GM21423 (cell line): ENCODE data around the gene CEP170B.
"Not testable (repeated sequence)": the region's sequence is repeated elsewhere in the genome, so short reads cannot be mapped to it uniquely, and the experiment has no call there.

Experiments used
- ATAC-seq: cut with Tn5 transposase; IDR thresholded peaks from one replicate; pipeline ENCODE4 v1.9.1; 2021; ENCODE audit warnings: mild to moderate bottlenecking, moderate library complexity; ENCODE audit not compliant: unreplicated experiment

CEP170B gene

DNA sequence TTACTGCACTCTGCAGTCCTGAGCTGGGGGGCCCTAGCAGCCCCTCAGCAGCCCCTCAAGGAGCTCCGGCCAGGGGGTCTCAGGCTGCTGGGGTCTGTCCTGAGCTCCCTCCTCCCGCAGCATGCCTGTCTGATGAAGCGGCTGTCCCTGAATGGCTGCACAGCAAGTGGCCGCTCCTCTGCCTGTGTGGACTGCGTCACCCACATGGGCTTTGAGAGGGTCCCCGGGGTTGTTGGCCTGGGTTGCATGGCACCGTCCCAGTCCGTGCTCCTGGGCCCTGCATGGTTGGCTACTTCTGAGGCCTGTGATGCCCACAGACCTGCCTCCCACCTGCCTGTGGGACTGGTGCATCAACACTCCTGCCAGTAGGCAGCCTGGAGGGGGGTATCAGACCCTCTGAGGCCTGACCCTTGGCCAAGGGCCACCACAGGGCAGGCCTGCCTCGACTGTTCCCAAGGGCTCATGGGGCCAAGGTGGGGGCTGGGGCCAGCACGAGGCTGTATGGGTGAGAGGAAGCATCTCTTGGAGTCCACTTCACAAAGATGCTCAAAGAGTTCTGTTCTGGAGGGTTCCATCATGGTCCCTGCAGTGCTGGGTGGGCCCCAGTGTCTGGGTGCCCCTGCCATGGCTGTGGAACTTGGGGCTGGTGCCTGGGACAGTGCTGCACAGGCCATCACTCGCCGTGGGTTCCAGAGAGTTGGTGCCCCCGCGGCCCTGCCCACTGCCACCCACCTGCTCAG is 12.2 kb downstream of the CEP170B start:
- ATAC-seq, result no peak

DNA sequence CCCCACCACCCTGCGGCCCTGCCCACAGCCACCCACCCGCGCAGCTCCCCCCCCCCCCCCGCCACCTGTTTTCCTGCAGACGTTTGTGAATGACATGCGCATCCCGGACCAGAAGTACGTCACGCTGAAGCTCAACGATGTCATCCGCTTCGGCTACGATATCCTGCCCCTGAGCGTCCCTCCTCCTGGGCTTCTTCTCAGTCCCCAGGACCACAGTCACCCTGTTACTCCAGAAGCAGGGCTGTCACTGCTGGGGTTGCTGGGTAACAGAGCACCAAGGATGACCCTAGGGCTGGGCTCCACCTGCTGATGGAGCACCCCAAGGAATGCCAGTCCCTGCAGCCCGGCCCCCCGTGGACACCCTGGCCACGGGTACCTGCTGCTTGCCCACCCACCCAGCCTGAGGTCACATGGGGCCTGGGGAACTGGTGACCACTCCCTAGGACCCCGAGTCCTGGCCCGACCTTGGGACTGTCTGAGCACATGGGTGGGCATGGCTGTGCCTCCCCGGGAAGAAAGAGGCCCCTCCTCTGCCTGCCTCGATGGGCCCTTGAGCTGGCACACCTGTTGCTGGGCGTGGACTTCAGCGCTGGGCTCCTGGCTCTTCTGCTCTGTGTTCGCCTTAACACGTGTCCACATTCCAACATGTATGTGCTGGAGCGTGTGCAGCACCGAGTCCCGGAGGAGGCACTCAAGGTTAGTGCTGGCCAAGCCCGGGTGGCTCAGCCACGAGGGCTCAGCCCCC is 12.9 kb downstream of the CEP170B start:
- ATAC-seq, result no peak

DNA sequence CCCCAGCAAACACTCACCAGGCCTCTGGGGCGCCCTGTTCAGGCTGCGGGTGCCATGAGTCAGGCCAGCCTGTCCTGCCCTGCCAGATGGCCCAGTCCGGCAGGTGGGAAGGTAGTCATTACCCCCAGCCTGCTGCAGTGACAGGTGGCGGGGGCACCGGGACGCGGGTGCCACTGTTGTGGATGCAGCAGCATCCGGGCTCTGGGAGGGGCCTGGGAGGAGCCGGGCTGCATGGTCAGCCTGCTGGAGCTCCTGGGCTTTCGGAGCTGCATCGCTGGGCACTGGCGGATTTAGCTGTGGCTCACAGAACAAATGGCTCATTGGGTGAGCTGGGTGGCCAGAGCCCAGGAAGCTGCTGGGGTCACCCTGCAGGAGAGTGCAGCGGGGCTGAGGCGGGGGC is 13.5 kb downstream of the CEP170B start:
- no peak for ATAC-seq

DNA sequence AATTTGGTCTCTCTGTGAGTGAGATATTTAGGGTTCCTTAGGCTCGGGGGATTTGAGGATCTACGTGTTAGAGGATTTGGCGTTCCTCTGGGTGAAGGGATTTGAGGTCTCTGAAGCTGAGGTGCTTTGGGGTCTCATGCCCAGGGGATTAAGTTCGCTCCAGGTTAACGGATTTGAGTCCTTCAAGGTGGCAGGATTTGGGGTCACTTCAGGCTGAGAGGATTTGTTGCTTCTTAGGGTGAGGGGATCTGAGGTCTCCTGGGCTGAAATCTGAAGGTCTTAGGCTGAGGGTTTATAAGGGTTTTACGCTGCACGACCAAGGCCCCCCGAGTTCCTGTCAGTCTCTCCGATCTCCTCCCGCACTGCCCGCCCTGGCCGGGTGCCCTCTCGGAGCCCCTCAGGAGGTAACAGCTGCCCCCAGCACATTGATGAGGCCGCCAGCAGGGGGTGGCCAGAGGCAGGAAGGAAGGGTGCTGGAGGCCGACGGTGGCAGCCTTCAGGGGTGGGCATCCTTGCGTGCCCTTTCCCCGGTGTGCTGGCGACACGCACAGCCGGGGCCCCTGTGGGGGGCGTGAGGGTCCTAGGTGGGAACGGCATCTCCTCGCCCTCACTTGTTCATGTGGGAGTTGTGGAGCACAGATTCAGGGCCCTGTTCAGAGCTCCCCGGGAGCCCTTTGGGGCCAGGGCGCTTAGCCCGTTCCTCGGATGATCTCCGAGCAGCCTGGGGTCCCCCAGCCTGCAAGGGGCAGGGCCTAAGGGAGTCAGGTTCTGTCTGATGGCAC is 14.3 kb downstream of the CEP170B start:
- ATAC-seq, result no peak

DNA sequence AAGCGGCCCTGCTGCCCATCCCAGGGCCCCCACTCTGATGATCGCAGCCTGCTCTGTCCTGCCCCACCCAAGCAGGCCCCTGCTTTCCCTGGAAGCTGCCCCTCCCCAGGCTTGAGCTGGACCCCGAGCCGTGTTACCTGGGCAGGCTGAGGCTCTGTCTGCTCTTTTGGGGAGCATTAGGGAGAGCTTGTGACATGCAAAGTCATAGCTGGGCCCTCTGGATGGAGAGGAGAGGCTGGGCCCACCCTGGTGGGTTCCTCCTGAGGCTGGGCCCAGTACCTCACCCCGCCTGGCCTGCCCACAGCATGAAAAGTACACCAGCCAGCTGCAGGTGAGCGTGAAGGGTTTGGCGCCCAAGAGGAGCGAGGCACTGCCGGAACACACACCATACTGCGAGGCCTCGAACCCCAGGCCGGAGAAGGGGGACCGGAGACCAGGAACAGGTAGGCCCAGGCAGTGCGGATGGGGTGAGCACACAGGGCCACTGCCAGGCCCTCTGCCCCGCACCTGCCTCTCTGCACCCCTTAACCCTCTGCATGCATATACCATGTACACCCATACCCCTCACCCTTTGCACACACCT is 15.0 kb downstream of the CEP170B start:
- no peak for ATAC-seq

DNA sequence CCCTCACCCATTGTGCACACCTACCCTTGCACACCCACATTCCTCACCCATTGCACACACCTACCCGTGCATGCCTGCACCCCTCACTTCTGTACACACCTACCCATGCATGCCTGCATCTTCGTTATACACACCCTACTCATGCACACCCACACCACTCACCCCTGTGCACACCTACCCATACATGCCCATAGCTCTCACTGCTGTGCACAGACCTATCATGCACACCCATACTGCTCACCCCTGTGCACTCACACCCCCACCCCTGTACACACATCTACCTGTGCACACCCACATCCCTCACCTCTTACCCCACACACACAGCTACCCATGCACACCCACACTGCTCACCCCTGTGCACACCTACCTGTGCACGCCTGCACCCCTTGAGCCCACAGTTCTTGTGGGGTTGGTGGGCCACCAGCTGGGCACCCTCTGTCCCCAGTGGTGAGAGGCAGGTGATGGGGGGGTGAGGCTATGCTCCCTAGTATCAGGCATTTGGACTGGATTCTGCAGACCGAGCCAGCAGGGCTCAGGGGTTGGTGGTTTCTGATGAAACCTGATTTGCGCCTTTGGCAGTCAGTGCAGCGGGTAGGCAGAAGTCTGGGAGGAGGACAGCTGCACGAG is 15.6 kb downstream of the CEP170B start:
- ATAC-seq, result no peak

DNA sequence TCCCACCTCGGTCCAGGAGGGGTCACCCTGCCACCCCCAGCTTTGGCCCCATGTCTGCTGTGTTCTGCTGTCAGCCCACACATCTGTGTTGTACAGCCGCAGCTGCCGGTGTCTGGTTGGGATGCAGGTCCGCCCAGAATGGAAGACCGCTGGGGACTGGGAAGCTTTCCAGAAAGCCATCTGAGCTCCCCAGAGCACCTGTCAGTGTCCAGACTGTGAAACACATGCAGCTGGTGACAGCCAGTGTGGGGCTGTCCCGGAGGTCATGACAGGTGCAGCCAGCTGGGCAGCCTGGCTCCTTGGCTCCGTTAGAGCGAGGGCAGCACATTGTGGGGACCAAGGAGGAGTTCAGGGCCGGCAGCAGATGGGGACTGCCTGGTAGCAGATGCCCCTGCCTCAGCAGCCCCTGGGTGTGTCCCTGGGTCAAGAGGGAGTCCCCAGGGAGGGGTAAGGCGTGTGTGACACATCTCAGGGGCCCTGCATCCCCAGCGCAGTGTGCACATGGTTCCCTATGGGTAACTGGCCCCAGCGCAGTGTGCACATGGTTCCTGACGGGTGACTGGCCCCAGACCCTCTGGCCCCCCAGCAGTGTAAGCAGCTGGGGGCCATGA is 16.4 kb downstream of the CEP170B start:
- ATAC-seq, result no peak

DNA sequence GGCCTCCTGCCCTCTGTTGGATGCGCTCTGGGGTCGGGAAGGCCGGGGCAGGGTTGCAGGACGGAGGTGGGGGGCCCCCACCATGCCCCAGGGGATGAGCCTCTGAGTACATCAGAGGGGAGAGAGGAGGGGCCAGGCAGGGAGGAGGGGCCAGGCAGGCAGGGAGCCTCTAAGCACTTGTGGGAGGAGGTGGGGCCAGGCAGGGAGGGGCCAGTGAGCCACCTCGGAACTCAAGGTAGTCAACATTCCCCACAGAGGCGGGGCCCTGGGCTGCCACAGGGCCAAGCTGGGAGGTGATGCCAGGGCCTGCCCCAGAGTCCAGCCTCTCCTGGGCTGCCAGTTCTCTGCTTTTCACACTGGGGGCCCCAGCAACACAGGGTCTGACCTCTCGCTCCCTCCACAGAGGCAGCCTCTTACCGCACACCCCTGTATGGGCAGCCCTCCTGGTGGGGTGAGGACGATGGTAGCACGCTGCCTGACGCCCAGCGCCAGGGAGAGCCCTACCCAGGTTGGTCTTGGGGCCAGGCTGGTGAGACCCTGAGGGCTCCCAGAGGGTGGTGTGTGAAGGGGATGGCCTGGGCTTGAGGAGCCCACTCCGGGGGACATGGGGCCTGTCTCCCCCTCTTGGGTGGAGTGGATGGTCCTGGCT is 17.4 kb downstream of the CEP170B start:
- no peak for ATAC-seq

DNA sequence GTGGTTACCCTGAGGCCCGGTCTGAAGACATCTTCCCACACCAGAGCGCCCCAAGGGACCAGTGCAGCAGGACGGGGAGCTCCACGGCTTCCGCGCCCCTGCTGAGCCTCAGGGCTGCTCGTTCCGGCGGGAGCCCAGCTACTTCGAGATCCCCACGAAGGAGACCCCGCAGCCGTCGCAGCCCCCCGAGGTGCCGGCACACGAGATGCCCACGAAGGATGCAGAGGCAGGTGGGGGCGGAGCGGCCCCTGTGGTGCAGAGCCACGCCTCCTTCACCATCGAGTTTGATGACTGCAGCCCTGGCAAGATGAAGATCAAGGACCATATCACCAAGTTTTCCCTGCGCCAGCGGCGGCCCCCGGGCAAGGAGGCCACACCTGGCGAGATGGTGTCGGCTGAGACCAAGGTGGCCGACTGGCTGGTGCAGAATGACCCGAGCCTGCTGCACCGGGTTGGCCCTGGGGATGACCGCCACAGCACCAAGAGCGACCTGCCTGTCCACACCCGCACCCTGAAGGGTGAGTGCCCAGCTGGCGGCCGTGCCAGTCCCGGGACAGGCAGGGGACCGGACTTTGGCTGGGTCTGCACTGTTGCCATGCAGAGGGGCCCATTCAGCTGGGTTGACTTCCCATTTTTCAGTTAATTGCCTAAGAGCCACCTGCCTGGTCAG is 18.1 kb downstream of the CEP170B start:
- ATAC-seq, result no peak

DNA sequence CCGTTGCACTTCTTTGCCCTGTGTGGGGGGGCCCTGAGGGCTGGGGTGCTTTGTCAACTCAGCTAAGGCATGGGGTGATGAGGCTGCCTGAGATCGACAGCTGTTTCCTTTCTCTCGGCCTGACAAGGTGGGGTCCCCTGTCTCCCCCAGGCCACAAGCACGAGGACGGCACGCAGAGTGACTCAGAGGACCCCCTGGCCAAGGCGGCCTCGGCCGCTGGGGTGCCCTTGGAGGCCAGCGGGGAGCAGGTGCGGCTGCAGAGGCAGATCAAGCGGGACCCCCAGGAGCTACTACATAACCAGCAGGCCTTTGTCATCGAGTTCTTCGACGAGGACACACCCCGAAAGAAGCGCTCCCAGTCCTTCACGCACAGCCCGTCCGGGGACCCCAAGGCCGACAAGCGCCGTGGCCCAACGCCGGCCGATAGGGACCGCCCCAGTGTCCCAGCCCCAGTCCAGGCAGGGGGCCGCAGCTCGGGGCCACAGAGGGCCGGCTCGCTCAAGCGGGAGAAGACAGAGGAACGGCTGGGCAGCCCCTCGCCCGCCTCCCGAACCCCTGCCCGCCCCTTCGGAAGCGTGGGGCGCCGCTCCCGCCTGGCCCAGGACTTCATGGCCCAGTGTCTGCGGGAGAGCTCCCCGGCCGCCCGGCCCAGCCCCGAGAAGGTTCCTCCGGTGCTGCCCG is 18.8 kb downstream of the CEP170B start:
- ATAC-seq, result no peak

DNA sequence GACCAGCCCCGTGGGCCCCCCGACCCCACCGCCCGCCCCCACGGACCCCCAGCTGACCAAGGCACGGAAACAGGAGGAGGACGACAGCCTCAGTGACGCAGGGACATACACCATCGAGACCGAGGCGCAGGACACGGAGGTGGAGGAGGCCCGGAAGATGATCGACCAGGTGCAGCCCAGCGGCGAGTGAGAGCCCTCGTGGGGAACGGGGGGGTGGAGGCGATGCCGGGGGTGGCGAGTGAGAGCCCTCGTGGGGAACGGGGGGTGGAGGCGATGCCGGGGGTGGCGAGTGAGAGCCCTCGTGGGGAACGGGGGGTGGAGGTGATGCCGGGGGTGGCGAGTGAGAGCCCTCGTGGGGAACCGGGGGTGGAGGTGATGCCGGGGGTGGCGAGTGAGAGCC is 19.3 kb downstream of the CEP170B start:
- not testable (repeated sequence) for ATAC-seq

DNA sequence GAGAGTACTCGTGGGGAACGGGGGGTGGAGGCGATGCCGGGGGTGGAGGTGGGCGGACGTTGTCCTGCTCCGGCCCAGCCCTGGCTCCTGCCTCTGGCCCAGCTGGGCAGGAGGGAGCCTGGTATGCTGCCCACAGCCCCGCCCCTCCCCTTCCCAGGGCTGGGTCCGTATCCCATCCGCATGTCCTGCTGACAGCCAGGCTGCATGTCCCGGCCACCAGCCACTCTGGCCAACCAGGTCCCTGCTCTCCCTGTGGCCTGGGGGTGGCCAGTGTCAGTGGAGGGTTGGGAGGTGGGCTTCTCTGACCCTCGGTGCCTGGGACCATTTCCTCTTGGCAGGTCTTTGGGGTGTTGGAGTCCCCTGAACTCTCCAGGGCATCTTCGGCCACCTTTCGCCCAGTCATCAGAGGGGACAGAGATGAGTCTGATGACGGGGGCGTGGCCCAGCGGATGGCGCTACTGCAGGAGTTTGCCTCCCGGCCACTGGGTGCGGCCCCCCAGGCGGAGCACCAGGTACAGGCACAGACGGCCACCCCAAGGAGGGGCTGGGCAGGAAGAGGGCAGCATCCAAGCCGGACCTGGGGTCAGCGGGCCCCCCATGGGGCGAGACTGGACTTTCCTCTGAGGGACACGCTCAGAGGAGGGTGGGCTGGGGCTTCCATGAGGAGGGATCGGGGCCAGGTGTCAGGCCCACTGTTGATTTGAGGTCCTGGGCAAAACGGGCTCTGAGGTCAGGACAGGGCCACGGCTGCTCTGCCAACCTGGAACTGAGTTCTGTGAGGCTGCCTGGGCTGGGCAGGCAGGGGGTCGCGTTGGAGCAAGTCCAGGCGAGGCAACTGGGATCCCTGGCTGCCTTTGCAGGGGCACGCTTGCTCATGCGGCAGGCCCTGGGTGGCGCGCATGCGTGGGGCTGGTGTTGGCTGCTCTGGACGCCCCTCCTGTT is 20.2 kb downstream of the CEP170B start:
- ATAC-seq, result no peak

DNA sequence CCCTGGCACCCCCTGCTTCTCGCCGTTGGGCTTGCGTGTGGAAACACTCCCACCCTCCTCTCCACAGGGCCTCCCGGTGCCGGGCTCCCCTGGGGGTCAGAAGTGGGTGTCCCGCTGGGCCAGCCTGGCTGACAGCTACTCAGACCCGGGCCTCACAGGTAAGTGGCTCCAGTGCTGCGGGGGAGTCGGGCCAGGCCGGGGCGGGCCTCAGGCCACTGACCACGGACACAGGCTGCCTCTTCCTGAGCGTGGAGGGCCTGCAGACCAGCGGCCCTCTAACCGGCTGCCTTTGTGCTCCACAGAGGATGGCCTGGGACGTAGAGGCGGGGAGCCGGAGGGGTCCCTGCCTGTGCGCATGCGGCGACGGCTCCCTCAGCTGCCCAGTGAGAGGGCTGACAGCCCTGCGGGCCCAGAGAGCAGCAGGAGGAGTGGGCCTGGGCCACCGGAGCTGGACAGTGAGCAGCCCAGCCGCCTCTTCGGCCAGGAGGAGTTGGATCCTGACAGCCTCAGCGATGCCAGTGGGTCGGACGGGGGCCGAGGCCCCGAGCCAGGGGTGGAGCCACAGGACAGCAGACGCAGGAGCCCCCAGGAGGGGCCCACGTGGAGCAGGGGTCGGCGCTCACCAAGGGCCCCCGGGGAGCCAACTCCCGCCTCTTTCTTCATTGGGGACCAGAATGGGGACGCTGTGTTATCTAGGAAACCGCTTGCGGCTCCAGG is 21.1 kb downstream of the CEP170B start:
- no peak for ATAC-seq

DNA sequence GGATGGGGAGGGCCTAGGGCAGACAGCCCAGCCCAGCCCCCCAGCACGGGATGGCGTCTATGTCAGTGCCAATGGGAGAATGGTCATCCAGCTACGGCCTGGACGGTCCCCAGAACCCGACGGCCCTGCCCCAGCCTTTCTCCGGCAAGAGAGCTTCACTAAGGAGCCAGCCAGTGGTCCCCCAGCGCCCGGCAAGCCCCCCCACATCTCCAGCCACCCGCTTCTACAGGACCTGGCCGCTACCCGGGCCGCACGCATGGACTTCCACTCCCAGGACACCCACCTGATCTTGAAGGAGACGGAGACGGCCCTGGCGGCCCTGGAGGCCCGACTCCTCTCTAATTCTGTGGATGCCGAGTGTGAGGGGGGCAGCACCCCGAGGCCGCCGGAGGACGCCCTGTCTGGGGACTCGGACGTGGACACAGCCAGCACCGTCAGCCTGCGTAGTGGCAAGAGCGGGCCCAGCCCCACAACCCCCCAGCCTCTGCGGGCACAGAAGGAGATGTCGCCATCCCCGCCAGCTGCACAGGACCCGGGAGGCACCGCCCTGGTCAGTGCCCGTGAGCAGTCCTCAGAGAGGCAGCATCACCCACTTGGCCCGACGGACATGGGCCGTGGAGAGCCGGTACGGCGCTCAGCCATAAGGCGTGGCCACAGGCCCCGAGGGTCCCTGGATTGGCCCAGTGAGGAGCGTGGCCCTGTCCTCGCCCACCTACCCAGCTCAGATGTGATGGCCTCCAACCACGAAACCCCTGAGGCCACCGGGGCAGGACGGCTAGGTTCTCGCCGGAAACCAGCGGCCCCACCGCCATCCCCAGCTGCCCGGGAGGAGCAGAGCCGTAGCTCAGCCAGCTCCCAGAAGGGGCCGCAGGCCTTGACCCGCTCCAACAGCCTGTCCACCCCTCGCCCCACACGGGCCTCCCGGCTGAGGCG is 21.9 kb downstream of the CEP170B start:
- no peak for ATAC-seq

DNA sequence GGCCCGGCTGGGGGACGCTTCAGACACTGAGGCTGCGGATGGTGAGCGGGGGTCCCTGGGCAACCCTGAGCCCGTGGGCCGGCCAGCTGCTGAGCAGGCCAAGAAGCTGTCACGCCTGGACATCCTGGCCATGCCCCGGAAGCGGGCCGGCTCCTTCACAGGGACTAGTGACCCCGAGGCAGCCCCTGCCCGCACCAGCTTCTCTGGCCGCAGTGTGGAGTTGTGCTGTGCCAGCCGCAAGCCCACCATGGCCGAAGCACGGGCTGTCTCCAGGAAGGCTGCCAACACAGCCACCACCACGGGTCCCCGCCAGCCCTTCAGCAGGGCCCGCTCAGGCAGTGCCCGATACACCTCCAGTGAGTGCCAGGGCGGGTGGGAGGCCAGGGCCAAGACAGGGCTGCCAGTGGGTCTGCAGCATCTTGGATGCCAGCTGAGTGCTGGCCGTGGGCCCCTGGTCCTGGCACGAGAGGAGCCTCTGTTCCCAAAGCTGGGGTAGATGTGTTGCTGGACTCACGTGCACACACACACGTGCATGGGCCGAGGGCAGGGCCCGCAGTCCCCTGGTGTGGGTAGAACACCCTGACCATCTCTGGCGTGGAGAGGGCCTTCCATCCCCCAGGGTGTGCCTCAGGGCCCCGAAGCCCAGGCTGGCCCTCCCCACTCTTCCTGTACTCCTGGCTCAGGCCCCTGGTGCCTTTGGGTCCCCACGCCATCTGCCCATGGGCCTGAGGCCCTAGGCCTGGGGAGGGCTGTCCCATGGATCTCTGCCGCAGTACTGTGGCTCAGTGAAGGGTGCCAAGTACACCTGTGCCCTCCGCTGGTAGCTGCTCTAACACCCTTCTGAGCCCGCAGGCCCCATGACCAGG is 22.8 kb downstream of the CEP170B start:
- no peak for ATAC-seq
